Skeletal muscle cell (primary cell): Measurements from ENCODE around the gene PPM1L.

Source experiments
- DNase-seq: peaks from one replicate; pipeline ENCODE4 v3.0.0-alpha.2; 2010; ENCODE audit warnings: low read depth
- H3K4me3 ChIP-seq: 2 replicates; pipeline ENCODE4 v1.5.1; 2011; ENCODE audit warnings: low read depth, mild to moderate bottlenecking, control low read depth, low read length, moderate library complexity

The PPM1L gene

GRCh38 chr3:160830796-160831195 is 74.8 kb downstream of the PPM1L start:
- DNase-seq: no peak
- H3K4me3 ChIP-seq: no peak overlapping the region

GRCh38 chr3:160831401-160831800 is 75.4 kb downstream of the PPM1L start:
- no peak overlapping the region for H3K4me3 ChIP-seq
- DNase-seq: no peak

GRCh38 chr3:160837394-160837980 is 81.5 kb downstream of the PPM1L start:
- DNase-seq: no peak
- H3K4me3 ChIP-seq: no peak overlapping the region

GRCh38 chr3:160840590-160840989 is 84.6 kb downstream of the PPM1L start:
- H3K4me3 ChIP-seq: no peak overlapping the region
- no peak for DNase-seq

GRCh38 chr3:160841455-160841854 is 85.4 kb downstream of the PPM1L start:
- DNase-seq: no peak
- H3K4me3 ChIP-seq: no peak overlapping the region

- H3K4me3 ChIP-seq: no peak overlapping the region
- DNase-seq: no peak
Observed at GRCh38 chr3:160842021-160843005, 86.3 kb downstream of the PPM1L start.

GRCh38 chr3:160851629-160852210 is 95.7 kb downstream of the PPM1L start:
- H3K4me3 ChIP-seq: no peak overlapping the region
- DNase-seq: no peak

- DNase-seq: no peak
- H3K4me3 ChIP-seq: no peak overlapping the region
Observed at GRCh38 chr3:160852856-160853255, 96.8 kb downstream of the PPM1L start.

GRCh38 chr3:160856450-160856849 is 100.4 kb downstream of the PPM1L start:
- no peak for DNase-seq
- no peak overlapping the region for H3K4me3 ChIP-seq

- no peak overlapping the region for H3K4me3 ChIP-seq
- DNase-seq: no peak
Observed at GRCh38 chr3:160857476-160858119, 101.6 kb downstream of the PPM1L start.

GRCh38 chr3:160860346-160860745 is 104.3 kb downstream of the PPM1L start:
- no peak for DNase-seq
- H3K4me3 ChIP-seq: no peak overlapping the region

- H3K4me3 ChIP-seq: no peak overlapping the region
- DNase-seq: peak; percentile 10
Observed at GRCh38 chr3:160869825-160870224, 113.8 kb downstream of the PPM1L start.

- no peak overlapping the region for H3K4me3 ChIP-seq
- no peak for DNase-seq
Observed at GRCh38 chr3:160870327-160870726, 114.3 kb downstream of the PPM1L start.

GRCh38 chr3:160874736-160875135 is 118.7 kb downstream of the PPM1L start:
- DNase-seq: no peak
- no peak overlapping the region for H3K4me3 ChIP-seq

GRCh38 chr3:160876643-160877042 is 120.6 kb downstream of the PPM1L start:
- no peak for DNase-seq
- no peak overlapping the region for H3K4me3 ChIP-seq

GRCh38 chr3:160879859-160880258 is 123.8 kb downstream of the PPM1L start:
- no peak for DNase-seq
- no peak overlapping the region for H3K4me3 ChIP-seq

GRCh38 chr3:160883373-160883772 is 127.3 kb downstream of the PPM1L start:
- DNase-seq: no peak
- no peak overlapping the region for H3K4me3 ChIP-seq

- peak; percentile 69 for DNase-seq
- H3K4me3 ChIP-seq: no peak overlapping the region
Observed at GRCh38 chr3:160885791-160886286, 129.8 kb downstream of the PPM1L start.

GRCh38 chr3:160886421-160886820 is 130.4 kb downstream of the PPM1L start:
- H3K4me3 ChIP-seq: no peak overlapping the region
- DNase-seq: no peak

GRCh38 chr3:160893207-160893606 is 137.2 kb downstream of the PPM1L start:
- DNase-seq: no peak

More at GRCh38 chr3:160893207-160893606, 137.2 kb downstream of the PPM1L start:
- no peak overlapping the region for H3K4me3 ChIP-seq
